KG1 (cell line): Measurements from ENCODE around the gene DLG2.

Experiments
- DNase-seq: peaks from one replicate; lab custom pipeline; 2025; lab: John Stamatoyannopoulos, UW

The DLG2 gene

DNA sequence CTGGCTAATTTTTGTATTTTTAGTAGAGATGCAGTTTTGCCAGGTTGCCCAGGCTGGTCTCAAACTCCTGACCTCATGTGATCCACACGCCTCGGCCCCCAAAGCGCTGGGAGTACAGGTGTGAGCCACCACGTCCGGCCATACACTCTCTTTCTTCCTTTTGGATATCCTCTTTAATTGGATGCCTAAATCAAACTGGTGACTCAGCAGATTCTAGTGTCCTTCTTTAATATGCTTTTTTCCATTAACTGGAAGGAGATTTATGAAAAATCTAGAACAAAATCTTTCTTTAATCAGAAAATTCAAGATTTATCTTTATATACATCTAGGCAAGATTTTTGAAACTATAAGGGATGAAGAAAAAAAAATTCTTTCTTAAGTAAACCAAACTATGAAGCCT is 1371.7 kb downstream of the DLG2 start:
- DNase-seq = no peak

DNA sequence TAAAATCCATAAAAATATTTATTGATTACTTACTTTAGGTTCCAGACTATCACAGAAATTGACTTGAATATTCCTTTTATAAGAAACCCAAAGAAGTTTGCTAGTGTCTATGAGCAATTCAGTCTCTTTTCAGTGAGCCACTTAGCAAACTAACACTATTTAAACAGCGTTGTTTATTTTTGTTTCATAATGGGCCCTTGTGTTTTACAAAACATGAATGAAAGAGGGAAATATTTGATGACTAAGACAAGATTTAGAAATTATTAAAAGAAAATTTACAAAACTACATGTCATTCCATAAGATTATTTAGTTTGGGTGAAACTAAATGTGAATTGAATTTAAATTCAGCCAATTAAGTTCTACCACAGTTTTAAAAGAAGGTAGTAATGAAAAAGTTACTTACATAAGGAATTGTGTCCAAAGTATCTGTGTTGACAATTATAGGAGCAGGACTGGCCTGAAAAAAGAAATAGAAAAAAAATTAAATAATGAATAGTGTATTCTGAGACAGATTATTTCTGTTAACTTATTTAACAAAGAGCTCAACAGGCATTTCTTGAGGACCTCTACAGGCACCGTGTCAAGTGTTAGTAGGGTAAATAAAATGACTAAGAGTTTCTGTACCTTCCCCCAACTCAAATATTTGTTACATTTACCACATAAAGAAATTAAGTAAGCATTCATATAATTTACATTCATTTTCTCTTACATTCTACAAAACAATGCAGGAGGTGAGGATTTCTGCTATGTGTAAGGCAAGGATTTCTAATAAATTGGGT is 1376.1 kb downstream of the DLG2 start:
- no peak for DNase-seq

DNA sequence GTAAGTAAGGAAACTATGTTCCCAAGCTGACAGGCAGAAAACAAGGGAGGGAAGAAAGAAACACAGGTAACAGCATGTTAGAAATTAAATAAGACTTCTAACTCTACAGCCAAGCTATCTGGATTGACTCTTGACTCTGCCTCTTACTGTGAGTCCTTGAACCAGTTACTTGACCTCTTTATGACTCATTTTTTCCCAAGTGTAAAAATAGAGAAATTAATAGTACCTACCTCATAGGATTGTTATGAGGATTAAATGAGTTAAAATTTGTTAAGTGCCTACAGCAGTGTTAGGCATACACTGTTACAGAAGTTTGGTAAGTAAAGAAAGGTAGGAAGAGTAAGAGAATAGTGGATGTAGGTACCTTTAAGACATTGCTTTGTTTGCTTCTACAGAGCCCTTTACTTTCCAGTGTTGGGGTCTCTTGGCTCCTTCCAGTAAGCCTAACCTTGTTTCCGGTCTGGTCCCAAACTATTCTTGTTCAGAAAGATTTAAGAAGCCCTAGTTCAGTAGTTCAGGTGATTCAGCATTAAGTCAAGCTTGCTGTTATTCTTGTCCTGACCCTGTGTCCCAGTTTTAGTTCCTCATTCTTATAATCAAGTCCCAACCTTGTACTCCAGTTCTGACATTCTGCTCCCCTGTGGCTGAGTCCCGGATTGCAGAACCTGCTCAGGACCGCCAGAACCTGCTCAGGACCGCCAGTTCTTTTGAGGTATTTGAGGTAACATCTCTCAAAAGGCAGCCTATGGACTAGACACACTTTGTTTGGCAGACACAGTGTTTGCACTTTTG is 1377.6 kb downstream of the DLG2 start:
- DNase-seq = no peak

DNA sequence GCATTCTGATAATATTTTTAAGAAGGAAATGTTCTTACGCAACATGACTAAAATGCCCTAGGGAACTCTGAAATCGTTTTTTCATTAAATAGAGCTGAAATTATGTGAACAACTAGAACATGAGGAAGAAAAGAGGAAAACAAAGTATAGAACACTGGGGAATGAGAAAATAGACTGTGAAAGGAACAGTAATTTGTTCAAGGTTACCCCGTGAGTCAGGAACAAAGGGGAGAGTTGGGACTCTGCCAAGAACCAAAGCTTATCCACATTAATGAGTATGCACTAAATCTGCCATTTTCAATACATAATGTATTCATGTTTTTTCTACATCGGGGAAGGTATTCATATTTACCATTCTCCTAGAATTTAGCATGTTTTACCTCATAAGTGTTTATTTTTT is 1379.2 kb downstream of the DLG2 start:
- no peak for DNase-seq

DNA sequence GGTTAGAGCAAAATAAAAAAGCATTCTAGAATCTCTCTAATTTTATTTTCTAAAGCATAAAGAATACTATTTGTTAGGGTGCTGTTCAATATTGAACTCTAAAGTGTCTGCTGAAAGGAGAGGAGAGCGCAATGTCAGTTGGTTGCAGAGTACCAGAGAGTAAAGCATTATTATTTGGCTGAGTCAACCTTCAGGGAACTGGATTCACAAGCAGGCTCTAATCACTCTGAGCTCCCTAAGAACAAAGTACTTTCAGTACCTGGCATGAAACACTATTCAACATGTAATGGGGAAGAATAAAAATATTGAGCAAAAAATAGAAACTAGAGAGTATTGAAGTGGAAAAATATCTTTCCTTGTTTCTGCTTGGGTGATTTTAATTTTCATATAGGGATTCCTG is 1380.0 kb downstream of the DLG2 start:
- no peak for DNase-seq

DNA sequence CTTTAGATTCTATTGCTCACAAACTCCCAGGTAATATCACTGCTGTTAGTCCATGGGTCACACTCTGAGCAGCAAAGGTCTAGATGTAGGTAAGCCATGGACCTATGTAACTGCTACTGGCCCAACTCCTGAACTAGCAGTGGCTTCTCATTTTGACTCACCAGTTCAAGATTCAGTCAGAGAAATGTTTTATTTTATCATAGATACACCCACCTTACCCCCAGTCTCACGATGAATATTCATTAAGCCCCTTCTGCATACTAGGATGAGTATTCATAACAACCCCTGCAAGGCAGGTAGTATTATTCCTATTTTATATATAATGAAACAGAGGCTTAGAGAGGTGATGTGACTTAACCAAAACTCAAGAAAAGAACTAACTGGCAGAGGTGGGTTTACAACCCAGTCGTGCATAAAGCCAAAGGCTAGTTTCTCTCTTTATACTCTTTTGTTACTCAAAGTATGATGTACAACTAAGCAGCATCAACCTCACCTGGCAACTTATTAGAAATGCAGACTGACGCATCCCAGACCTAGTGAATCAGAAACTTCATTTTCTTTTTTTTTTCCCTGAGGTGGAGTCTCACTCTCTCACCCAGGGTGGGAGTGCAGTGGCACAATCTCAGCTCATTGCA is 1383.4 kb downstream of the DLG2 start:
- DNase-seq = no peak

DNA sequence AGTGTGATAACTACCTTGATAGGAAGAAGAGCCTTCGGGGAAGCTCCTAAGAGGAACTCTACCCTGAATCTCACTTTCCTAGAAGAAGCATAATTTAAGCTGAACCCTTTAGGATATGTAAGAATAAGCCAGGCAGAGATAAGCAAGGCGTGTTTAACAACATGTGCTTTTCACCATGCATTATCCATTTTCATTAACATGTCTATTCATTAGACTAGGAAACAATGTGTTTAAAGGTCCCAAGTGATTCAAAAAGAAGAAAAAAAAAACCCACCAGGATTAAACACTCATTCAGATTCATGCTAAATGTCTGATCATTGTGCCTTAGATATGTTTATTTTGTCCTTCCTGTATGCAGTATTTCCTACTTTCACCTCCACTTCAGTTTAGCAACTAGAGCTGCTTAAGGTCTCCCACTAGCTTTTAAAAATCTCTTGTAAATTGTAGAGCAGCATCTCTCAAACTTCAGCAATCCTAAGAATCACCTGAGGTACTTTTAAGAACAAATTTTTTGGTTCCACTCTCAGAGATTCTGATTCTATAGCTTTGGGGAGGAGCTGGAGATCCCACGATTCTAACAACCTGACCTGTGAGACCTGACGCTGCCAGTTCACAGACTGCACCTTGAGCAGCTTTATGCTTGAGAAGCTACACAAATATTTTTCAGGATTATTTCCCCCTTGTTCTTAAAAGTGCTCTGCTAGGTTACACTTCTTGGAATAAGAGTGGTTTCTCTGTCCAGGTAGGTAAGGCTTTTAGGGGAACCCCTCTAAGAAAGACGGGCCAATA is 1385.6 kb downstream of the DLG2 start:
- no peak for DNase-seq

DNA sequence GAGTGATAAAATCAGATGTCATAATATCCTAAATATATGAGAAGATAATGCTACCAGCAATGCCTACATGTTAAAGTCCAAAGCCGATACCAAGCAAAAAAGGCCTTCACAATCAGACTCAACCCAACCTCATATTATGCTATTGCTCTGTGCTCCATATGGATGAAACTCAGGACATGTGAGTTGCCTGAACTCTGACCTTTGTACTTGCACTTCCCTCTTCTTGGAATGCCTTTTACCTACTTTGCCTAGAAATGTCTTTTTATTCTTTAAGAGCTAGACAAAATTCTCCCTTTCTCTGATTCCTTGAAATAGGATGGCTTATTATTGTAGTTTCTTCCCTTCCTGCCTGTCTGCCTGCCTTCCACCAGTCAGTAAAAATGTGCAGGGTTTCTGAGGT is 1386.3 kb downstream of the DLG2 start:
- DNase-seq = no peak

DNA sequence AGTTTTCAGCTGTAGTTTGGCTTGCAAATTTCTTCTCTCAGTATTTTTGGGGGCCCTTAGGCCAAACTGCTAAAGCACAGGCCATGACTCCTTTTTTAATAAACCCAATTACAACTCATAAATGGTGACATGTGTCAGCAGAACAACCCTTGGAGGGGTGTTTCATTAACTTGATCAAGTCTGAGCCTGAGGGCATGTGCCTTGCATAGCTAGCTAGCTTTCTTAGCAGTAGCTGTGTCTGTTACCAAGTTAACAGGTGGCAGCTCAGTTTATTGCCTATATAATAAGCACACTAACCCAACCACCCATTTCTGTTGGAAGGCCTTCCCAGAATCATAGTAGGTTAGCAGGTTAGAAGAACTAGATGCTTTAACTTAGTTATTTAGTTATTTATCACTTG is 1390.7 kb downstream of the DLG2 start:
- DNase-seq = no peak

DNA sequence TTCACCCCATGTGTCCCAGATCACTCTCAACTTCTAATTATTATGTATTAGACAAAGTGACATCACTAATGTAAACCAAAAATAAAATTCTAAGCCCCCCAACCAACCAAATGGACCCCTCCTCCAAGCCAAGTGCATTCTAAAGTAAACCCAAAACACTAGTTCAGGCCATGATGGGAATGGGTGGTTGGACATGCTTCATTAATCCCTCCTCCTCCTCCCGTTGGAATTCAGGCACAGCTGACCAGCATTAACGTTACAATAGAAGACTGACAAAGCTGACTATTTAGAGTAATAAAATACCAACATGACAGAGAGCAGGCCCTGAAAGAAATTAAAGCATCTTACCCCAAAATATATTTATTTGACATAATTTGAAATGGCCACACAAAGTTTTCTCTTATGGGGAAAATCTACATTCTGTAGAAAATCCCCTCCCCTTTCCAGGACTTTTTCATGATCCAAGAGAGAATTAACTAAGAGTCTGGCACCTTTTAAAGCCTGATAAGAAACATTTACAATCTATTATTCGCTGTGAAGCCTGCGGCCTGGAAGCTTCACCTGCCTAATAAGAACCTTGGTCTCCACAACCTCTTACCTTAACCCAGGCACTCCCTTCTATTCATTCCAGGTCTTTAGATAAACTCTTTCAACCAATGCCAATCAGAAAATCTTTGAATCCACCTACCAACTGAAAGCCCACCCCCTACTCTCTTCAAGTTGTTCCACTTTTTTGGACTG is 1392.5 kb downstream of the DLG2 start:
- no peak for DNase-seq

DNA sequence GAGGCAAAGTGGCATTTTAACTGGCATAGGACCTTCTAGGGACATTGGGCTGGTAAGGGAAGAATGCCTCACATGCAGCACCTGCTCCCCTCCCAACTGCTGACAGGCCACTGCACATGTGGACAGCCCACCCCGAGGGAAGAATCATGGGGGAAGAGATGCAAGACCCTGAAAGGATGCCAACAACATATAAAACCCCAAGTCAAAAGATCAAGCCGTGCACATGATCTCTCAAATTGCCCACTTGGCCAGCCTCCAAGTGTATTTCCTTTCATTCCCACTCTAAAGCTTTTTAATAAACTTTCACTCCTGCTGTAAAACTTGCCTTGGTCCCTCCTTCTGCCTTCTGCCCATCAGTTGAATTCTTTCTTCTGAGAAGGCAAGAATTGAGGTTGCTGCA is 1393.1 kb downstream of the DLG2 start:
- DNase-seq = no peak

DNA sequence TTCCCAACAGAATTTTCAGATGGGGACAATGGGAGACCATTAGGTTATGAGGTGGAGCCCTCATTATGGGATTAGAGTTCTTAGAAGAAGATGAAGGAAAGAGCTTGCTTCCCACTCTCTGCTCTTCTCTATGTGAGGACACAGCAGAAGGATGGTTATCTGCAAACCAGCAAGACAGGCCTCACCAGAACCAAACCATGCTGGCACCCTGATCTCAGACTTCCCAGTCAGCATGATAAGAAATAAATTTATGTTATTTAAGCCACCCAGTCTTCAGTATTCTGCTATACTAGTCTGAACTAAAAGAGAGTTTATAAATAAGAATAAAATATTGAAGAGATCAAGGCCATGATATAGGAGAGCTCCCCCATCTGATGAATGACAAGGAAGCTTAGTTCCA is 1394.6 kb downstream of the DLG2 start:
- DNase-seq = no peak

DNA sequence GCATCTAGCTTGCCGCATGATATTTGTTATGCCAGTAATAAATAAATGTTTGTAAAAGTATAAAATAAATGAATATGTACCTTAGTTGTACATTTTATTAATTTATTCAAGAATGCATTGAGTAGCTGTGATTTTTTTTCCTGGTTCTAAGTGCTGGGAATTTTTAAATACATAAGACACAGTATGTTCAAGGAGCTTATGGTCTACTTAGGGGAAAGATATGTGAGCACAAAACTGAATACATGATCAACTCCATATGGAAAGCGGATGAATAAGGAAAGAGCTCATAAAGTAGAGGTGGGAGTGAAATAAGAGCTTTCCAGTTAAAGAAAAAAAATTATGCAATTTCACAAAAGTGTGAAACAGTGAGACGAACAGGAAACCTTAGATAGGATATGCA is 1396.7 kb downstream of the DLG2 start:
- no peak for DNase-seq

DNA sequence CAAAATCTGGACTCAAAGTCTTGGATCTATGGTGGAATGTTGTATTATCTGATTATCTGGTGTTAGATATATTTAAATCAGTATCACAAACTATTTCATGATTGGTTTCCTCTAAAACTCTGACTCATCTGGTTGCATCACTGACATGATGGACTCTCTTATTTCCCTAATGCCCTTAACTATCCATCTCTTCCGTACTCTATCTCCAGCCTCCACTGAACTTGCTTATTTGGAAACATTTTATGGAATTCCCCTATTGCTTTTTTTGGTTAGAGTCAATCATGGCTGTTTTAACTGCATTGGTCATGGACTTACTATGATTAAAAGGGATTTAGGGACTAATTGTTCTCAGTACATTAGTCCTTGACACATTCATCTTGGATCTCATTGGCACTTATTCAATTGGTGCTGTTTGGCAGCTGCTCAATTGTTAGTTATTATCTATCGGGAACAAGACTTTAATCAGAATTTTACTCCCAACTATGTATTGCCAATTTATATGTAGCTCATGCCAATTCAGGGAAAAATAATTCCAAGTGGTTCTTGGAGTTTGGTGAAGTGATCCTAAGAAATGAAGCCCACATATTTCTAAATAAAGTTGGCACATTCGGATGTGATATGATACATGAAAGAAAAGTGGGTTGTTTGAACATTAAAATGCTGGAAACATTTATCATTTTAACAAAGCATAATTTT is 1399.0 kb downstream of the DLG2 start:
- DNase-seq = no peak

DNA sequence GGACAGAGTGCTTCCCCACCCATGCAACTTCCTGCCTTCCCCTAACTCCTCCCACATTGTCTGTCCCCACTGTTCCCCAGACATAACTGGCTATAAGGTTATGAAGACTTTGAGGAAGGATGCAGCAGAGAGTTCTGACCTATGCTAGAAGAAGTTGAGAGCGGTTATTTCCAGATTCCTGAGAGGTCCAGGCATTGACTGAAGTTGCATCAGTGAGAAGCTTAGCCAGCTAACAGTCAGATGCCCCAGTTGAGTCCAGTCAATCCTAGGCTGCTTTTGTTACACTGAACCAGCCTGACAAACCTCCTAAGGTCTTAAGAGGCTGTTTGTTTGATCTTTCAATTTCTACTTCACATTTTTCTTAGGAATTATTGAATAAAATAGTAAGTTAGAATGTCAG is 1403.1 kb downstream of the DLG2 start:
- DNase-seq = no peak

DNA sequence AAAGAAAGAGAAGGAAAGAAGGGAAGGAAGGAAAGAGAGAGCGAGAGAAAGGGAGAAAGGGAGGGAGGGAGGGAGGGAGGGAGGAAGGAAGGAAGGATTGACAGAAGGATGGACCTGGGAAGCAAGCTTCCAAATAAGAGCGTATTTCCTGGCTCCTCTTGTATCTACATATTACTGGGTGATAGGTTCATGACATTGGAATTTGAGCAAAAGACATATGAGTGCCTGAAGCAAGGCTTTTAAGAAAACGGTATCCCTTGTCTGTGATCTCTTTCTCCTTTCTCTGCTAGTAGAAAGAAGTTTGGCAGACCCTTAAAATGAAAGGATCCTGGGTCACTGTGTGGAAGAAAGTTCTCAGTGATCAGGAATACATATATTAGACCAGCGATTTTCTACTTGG is 1408.8 kb downstream of the DLG2 start:
- no peak for DNase-seq

DNA sequence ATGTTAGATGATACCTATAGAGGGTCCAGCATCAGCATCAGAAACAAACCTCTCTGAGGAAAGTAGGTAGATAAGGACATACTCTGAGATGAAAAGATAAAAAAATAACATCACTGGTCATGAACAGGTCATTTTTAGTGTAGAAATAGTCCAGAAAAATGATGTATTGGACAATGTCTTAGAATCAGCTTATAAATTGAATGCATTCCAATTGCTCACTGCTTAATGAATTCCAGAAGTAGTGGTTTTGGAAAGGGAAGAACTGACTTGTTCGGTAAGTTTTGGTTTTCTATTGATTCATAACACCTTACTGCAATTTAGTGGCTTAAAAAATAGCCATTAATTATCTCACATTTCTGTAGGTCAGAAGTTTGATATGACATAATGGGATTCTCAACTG is 1411.5 kb downstream of the DLG2 start:
- no peak for DNase-seq

DNA sequence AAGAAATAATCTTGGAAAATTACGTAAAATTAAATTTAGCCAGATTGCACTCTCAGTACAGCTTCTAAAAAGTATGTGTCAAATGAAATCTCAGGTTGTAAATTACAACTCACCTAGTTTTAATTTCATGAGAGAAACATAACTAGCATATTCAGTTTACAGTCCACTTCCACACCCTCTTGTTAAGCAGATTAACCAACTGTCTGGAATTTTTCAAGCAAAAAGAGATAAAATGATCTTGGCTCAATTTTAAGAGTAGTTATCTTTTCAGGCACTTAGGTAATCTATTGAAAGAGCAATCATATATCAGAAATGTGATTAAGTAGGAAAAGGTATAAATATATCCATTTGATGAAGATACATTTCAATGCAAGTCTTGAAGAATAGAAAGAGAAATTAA is 1412.6 kb downstream of the DLG2 start:
- no peak for DNase-seq

DNA sequence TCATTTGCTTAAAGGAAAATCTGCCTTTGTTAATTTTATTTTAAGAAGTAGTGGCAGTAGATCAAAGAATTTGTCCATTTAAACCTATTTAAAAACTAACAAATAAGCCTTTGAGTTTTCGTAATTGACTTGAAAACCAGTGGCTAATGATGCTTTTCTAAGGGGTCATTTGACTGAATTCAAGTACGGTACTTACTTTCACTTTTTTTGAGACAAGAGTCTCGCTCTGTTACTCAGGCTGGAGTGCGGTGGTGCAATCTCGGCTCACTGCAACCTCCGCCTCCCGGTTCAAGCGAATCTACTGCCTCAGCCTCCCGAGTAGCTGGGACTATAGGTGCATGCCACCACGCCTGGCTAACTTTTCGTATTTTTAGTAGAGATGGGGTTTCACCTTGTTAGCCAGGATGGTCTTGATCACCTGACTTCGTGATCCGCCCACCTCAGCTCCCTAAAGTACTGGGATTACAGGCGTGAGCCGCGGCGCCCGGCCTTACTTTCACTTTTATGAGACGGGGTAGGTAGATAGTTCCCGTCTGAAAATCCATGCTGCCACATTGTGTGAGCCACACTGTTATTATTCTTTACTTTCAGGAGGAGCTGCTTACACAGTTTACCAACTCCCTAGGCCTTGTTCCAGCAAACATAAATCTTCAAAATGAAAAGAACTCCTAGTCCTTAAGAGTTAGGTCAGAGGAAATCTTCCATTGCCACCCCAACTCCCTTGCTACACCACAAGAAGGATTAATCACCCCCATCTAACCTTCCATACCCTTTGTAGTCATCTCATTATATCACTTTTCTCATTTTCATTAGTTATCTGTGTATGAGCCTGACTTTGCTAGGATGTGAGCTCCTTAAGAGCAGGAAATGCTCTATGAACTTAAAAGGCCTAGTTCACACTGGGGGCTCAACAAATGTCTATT is 1414.4 kb downstream of the DLG2 start:
- DNase-seq = no peak

DNA sequence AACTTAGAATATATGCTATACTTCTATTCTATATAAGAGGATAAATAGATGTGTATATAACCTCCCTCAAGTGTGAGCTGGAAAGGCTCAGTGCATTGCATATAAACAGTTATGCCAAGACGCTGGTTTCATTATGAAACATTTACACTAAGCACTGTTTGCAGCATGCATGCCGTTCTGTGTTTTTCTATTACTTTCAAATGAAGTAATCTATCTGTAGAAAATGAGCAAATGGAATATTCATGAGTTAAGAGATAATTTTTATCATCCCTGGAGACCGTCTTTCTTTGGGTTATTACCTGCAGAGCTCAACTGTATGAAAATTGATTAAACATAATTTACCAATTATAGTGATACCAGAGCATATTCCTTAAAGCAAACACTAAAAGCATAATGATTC is 1415.2 kb downstream of the DLG2 start:
- DNase-seq = no peak
